ENCODE measurements around the gene OTOF.

The OTOF gene

DNA sequence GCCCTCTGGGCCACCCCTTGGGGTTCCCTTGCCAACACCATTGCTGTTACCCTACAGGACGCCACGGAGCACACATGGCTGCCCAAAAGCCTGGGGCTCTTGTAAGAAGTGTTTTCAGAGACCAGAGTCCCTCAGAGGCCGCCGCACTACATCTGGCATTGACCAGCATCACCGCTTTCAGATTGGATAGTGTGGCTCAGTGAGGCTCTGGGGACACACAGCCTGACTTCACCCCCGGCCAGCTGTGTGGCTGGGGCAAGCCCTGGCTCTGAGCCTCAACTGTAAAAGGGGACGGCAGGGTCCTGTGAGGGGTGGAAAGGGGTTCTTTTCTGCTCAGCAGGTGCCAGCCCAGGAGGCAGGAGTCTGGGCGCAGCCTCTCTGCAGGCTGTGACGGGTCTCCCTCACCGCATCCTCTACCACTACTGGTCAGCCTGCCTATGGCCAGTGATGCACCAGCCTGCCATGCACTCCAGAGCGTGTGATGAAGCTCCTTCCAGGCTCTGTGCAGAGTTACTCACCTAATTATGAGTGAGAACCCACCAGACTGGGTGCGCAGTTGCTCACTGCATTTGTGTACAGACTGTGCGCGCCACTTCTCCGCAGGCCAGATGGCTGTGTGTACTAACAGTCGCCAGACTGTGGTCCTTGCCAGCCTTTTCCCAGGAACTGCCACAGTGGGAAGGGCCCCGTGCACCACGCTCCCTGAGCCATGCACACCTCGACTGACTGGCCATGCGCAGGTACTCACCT lies 10.7 kb upstream of the OTOF start:
- TF ChIP-seq, protein P1, sequence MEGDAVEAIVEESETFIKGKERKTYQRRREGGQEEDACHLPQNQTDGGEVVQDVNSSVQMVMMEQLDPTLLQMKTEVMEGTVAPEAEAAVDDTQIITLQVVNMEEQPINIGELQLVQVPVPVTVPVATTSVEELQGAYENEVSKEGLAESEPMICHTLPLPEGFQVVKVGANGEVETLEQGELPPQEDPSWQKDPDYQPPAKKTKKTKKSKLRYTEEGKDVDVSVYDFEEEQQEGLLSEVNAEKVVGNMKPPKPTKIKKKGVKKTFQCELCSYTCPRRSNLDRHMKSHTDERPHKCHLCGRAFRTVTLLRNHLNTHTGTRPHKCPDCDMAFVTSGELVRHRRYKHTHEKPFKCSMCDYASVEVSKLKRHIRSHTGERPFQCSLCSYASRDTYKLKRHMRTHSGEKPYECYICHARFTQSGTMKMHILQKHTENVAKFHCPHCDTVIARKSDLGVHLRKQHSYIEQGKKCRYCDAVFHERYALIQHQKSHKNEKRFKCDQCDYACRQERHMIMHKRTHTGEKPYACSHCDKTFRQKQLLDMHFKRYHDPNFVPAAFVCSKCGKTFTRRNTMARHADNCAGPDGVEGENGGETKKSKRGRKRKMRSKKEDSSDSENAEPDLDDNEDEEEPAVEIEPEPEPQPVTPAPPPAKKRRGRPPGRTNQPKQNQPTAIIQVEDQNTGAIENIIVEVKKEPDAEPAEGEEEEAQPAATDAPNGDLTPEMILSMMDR (IDR thresholded peaks at IDR 0.05; ENCODE audit: borderline replicate concordance, control extremely low read depth, extremely low read depth, insufficient read depth, missing control alignments), result no peak
- no peak for DNase-seq (ENCODE audit: low spot score)
- in situ Hi-C loops (cut with MboI; ENCODE audit: low sequenced_read_pairs, unreplicated experiment), result no loop called here

- no peak for DNase-seq (ENCODE audit: low spot score)
- TF ChIP-seq, protein P1 (IDR thresholded peaks at IDR 0.05; ENCODE audit: borderline replicate concordance, control extremely low read depth, extremely low read depth, insufficient read depth, missing control alignments), result no peak
- in situ Hi-C loops (cut with MboI; ENCODE audit: low sequenced_read_pairs, unreplicated experiment), result no loop called here
Measured at GRCh38 chr2:26487192-26487591, 9.3 kb upstream of the OTOF start.

DNA sequence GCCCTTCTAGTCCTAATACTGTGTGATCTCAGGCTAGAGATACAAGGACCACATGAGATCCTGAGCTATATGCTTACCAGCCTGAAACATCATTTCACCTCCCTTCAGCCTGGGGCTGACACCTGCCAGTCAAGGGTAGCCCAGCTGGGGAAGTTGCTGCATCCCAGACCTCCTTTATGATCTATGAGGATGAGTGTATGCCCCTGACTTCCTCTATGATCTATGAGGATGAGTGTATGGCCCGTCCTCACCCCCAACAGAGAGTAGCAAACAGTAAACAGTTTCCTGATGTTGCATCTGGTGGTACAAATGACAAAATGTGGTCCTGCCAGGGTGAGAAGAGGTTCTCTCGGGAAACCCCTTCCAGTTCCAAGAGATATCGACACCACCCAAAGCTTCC lies 8.9 kb upstream of the OTOF start:
- no peak for DNase-seq (ENCODE audit: low spot score)
- in situ Hi-C loops (cut with MboI; ENCODE audit: low sequenced_read_pairs, unreplicated experiment), result no loop called here
- TF ChIP-seq, protein P1 (IDR thresholded peaks at IDR 0.05; ENCODE audit: borderline replicate concordance, control extremely low read depth, extremely low read depth, insufficient read depth, missing control alignments), result no peak

GRCh38 chr2:26485725-26486418 lies 7.9 kb upstream of the OTOF start:
- DNase-seq (ENCODE audit: low spot score), result no peak
- in situ Hi-C loops (cut with MboI; ENCODE audit: low sequenced_read_pairs, unreplicated experiment), result no loop called here
- TF ChIP-seq, protein P1 (IDR thresholded peaks at IDR 0.05; ENCODE audit: borderline replicate concordance, control extremely low read depth, extremely low read depth, insufficient read depth, missing control alignments), result no peak

- TF ChIP-seq, protein P1 (IDR thresholded peaks at IDR 0.05; ENCODE audit: borderline replicate concordance, control extremely low read depth, extremely low read depth, insufficient read depth, missing control alignments), result no peak
- no peak for DNase-seq (ENCODE audit: low spot score)
- in situ Hi-C loops (cut with MboI; ENCODE audit: low sequenced_read_pairs, unreplicated experiment), result no loop called here
Measured at GRCh38 chr2:26485099-26485498, 7.2 kb upstream of the OTOF start.

GRCh38 chr2:26484579-26484978 lies 6.7 kb upstream of the OTOF start:
- TF ChIP-seq, protein P1 (IDR thresholded peaks at IDR 0.05; ENCODE audit: borderline replicate concordance, control extremely low read depth, extremely low read depth, insufficient read depth, missing control alignments), result no peak
- in situ Hi-C loops (cut with MboI; ENCODE audit: low sequenced_read_pairs, unreplicated experiment), result no loop called here

More at GRCh38 chr2:26484579-26484978, 6.7 kb upstream of the OTOF start:
- DNase-seq (ENCODE audit: low spot score), result no peak

Data from GM13976 (cell line).